GM10248 (cell line): ENCODE data around the gene TUBA3E.
"Not testable (repeated sequence)": the region's sequence is repeated elsewhere in the genome, so short reads cannot be mapped to it uniquely, and the experiment has no call there.

ENCODE experiments used
- CTCF ChIA-PET: fragments of 300-600 bp; sonication (Branson Sonifier 250); formaldehyde crosslinking; extraction: SDS; loops from one replicate; lab custom pipeline; 2021; ENCODE audit warnings: antibody characterized with exemption; lab: Yijun Ruan, JAX
- POLR2A ChIA-PET: fragments of 350-650 bp; sonication (Branson Sonifier 250); formaldehyde crosslinking; extraction: SDS; loops from one replicate; lab custom pipeline; 2020; ENCODE audit warnings: antibody characterized with exemption; lab: Yijun Ruan, JAX
- DNase-seq: peaks from one replicate; pipeline ENCODE4 v3.0.0; 2012; ENCODE audit errors: extremely low spot score
- CTCF ChIP-seq: IDR thresholded peaks from 2 replicates; pipeline ENCODE4 v1.5.1; 2012; ENCODE audit warnings: mild to moderate bottlenecking, low read depth; ENCODE audit errors: extremely low read depth, missing control alignments, control extremely low read depth

TUBA3E gene

GRCh38 chr2:130187268-130187667, 11.0 kb downstream of the TUBA3E start:
- POLR2A ChIA-PET = interaction anchor here (1.2 kb wide), 1 partner anchor 1300 kb away, joined by 6 read pairs; no protein-coding TSS in a partner anchor
- TF ChIP-seq CTCF = no peak
- CTCF ChIA-PET = interaction anchor here (0.8 to 1.2 kb wide), 2 partner anchors 144 to 1300 kb away, joined by 3 read pairs; no protein-coding TSS in a partner anchor
- DNase-seq = no peak

GRCh38 chr2:130186391-130186790, 11.8 kb downstream of the TUBA3E start:
- no peak for DNase-seq
- CTCF ChIA-PET = interaction anchor here (0.8 to 1.2 kb wide), 2 partner anchors 145 to 1301 kb away, joined by 3 read pairs; no protein-coding TSS in a partner anchor
- no peak for TF ChIP-seq CTCF
- POLR2A ChIA-PET = interaction anchor here (1.2 kb wide), 2 partner anchors 1301 to 1303 kb away, joined by 5 to 6 read pairs; no protein-coding TSS in a partner anchor

- no peak for DNase-seq
- TF ChIP-seq CTCF = no peak
- POLR2A ChIA-PET = interaction anchor here (1.2 kb wide), 1 partner anchor 1303 kb away, joined by 5 read pairs; no protein-coding TSS in a partner anchor
- CTCF ChIA-PET = no interaction called here
These were observed 12.3 kb downstream of the TUBA3E start for GRCh38 chr2:130185896-130186295.

- DNase-seq = no peak
- ChIA-PET CTCF (no interaction called here), POLR2A (interaction anchor here (1.2 kb wide), 1 partner anchor 1304 kb away, joined by 5 read pairs; no protein-coding TSS in a partner anchor)
- TF ChIP-seq CTCF = no peak
These were observed 12.8 kb downstream of the TUBA3E start for GRCh38 chr2:130185436-130185835.

GRCh38 chr2:130183512-130184373, 14.5 kb downstream of the TUBA3E start:
- POLR2A ChIA-PET = no interaction called here
- no peak for TF ChIP-seq CTCF
- CTCF ChIA-PET = no interaction called here
- no peak for DNase-seq

- DNase-seq, POLR2A ChIA-PET: not testable (repeated sequence)
- CTCF ChIA-PET = interaction anchor here (0.7 to 2.4 kb wide), 4 partner anchors 8 to 159 kb away, joined by 3 to 20 read pairs (median 3); partner anchors contain the start of gene IMP4
These were observed 15.3 kb downstream of the TUBA3E start for GRCh38 chr2:130182826-130183511.
